OCI-LY1 (cell line): ENCODE results near the gene DNAH14.
"Not testable (repeated sequence)": the region's sequence is repeated elsewhere in the genome, so short reads cannot be mapped to it uniquely, and the experiment has no call there.

Source experiments
- H2AFZ ChIP-seq: fragments of 200-600 bp; sonication (generic), shearing (Covaris generic); 2 replicates; pipeline ENCODE4 v1.6.0; 2014; ENCODE audit warnings: antibody characterized with exemption, mild to moderate bottlenecking, low read length
- H3F3A ChIP-seq: fragments of 200-600 bp; sonication (generic), shearing (Covaris generic); 2 replicates; pipeline ENCODE4 v1.6.0; 2014; ENCODE audit warnings: mild to moderate bottlenecking, antibody characterized with exemption, low read length, moderate library complexity; ENCODE audit not compliant: insufficient read depth
- H3K27ac ChIP-seq: fragments of 200-600 bp; sonication (generic); 2 replicates; pipeline ENCODE4 v1.5.1; 2014; ENCODE audit warnings: low read length, mixed run types, mild to moderate bottlenecking, low read depth; ENCODE audit not compliant: poor library complexity, severe bottlenecking
- H3K27me3 ChIP-seq: fragments of 200-600 bp; sonication (generic); 2 replicates; pipeline ENCODE4 v1.6.0; 2014; ENCODE audit warnings: antibody characterized with exemption, mild to moderate bottlenecking, low read length, moderate library complexity; ENCODE audit not compliant: insufficient read depth
- H3K36me3 ChIP-seq: fragments of 200-600 bp; sonication (generic); 2 replicates; pipeline ENCODE4 v1.6.1; 2014; ENCODE audit warnings: mild to moderate bottlenecking, antibody characterized with exemption, low read length, moderate library complexity, mixed read lengths; ENCODE audit not compliant: insufficient read depth
- H3K4me1 ChIP-seq: fragments of 200-600 bp; sonication (generic); 2 replicates; pipeline ENCODE4 v1.5.1; 2014; ENCODE audit warnings: mild to moderate bottlenecking, low read length, moderate library complexity; ENCODE audit not compliant: insufficient read depth, severe bottlenecking
- H3K4me2 ChIP-seq: fragments of 200-600 bp; sonication (generic), shearing (Covaris generic); 2 replicates; pipeline ENCODE4 v1.6.1; 2014; ENCODE audit warnings: low read length
- H3K4me3 ChIP-seq: fragments of 200-600 bp; sonication (generic); 2 replicates; pipeline ENCODE4 v1.5.1; 2014; ENCODE audit warnings: low read length, low read depth, mild to moderate bottlenecking, mixed read lengths; ENCODE audit not compliant: poor library complexity, severe bottlenecking
- H3K79me2 ChIP-seq: fragments of 200-600 bp; shearing (Covaris generic); 2 replicates; pipeline ENCODE4 v1.6.1; 2016; ENCODE audit warnings: mixed run types, low read length, mixed read lengths; ENCODE audit not compliant: insufficient read depth
- H3K9ac ChIP-seq: fragments of 200-600 bp; sonication (generic), shearing (Covaris generic); 2 replicates; pipeline ENCODE4 v1.6.1; 2014; ENCODE audit warnings: mild to moderate bottlenecking, low read length, mixed read lengths
- H3K9me2 ChIP-seq: fragments of 200-600 bp; sonication (generic), shearing (Covaris generic); 2 replicates; pipeline ENCODE4 v1.6.1; 2014; ENCODE audit warnings: low read depth, mild to moderate bottlenecking, low read length, mixed read lengths
- H3K9me3 ChIP-seq: fragments of 200-600 bp; shearing (Covaris generic); 2 replicates; pipeline ENCODE4 v1.6.1; 2014; ENCODE audit warnings: low read length, mixed read lengths
- H4K20me1 ChIP-seq: fragments of 200-600 bp; sonication (generic), shearing (Covaris generic); 2 replicates; pipeline ENCODE4 v1.6.0; 2016; ENCODE audit warnings: mild to moderate bottlenecking, low read length; ENCODE audit not compliant: insufficient read depth
- EZH2 ChIP-seq: fragments of 200-600 bp; sonication (generic), shearing (Covaris generic); IDR thresholded peaks from 2 replicates; pipeline ENCODE4 v1.8.0; 2017; ENCODE audit warnings: borderline replicate concordance, mixed run types, mild to moderate bottlenecking, antibody characterized with exemption, low read length, moderate library complexity, mixed read lengths
- TF ChIP-seq, protein P1 (sequence below): fragments of 200-600 bp; sonication (generic), shearing (Covaris generic); IDR thresholded peaks from 2 replicates; pipeline ENCODE4 v1.5.1; 2017; ENCODE audit warnings: mild to moderate bottlenecking, antibody characterized with exemption, low read length, moderate library complexity, mixed read lengths

The DNAH14 gene

GRCh38 chr1:225156254-225156653 is 226.8 kb downstream of the DNAH14 start:
- Histone ChIP-seq H3K27ac (no peak overlapping the region), H3K9me2 (no peaks in the 10 kb centered on the region)

DNA sequence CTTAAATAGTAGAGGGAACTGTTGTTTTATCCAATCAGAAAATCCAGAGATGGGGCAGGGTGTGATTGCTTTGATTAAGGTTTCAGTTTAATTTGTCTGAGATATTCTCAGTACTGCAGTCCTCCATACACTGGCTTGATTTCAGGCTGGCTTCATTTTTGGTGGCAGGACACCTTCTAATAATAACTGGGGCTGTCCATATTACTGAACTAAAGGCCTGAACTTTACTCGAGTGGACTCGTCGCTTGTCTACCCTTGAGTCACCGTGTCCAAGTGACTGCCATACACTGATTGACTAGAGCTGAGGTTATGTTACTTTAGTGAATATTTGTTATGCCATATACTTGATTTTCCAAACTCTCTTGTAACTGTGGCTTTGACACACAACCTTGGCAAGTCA is 228.8 kb downstream of the DNAH14 start:
- Histone ChIP-seq H3K27me3 (no peaks in the 10 kb centered on the region), H3K9ac (no peak overlapping the region)

More at GRCh38 chr1:225156254-225156653, 226.8 kb downstream of the DNAH14 start:
- Histone ChIP-seq H3K27me3 (no peaks in the 10 kb centered on the region), H4K20me1 (no peaks in the 10 kb centered on the region), H3K4me1 (no peaks in the 10 kb centered on the region), H3F3A (no peaks in the 10 kb centered on the region), H3K36me3 (no peaks in the 10 kb centered on the region), H3K9me3 (no peaks in the 10 kb centered on the region), H3K79me2 (no peaks in the 10 kb centered on the region), H3K9ac (no peak overlapping the region), H3K4me3 (no peak overlapping the region), H3K4me2 (no peak overlapping the region), H2AFZ (no peak overlapping the region)
- no peak for TF ChIP-seq EZH2
- TF ChIP-seq, protein P1, sequence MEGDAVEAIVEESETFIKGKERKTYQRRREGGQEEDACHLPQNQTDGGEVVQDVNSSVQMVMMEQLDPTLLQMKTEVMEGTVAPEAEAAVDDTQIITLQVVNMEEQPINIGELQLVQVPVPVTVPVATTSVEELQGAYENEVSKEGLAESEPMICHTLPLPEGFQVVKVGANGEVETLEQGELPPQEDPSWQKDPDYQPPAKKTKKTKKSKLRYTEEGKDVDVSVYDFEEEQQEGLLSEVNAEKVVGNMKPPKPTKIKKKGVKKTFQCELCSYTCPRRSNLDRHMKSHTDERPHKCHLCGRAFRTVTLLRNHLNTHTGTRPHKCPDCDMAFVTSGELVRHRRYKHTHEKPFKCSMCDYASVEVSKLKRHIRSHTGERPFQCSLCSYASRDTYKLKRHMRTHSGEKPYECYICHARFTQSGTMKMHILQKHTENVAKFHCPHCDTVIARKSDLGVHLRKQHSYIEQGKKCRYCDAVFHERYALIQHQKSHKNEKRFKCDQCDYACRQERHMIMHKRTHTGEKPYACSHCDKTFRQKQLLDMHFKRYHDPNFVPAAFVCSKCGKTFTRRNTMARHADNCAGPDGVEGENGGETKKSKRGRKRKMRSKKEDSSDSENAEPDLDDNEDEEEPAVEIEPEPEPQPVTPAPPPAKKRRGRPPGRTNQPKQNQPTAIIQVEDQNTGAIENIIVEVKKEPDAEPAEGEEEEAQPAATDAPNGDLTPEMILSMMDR, result no peak

DNA sequence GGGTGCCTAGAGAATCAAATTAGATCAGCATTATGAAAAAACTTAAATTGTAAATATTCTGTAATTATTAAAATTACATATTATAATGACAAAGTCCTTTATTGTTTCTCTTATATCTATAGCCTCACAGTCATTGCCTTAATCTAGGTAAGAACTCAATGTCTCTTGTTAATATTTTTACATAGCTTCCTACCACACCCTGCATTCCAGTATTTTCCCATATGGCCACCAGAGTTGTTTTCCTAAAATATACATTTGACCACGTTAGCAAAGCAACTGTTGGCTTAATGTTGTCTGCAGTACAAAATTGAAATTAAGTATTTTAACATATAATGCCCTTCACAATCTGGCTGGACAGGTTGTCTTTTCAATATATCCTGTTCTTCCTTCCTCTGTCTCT is 230.3 kb downstream of the DNAH14 start:
- Histone ChIP-seq H3K27me3 (no peaks in the 10 kb centered on the region), H3K9ac (no peak overlapping the region), H3K4me3 (no peak overlapping the region), H3K4me1 (no peaks in the 10 kb centered on the region), H4K20me1 (no peaks in the 10 kb centered on the region), H3K27ac (no peak overlapping the region), H3K79me2 (no peaks in the 10 kb centered on the region), H3K9me2 (no peaks in the 10 kb centered on the region), H3K9me3 (no peaks in the 10 kb centered on the region), H3K4me2 (no peak overlapping the region), H2AFZ (no peak overlapping the region), H3K36me3 (no peaks in the 10 kb centered on the region), H3F3A (no peaks in the 10 kb centered on the region)
- TF ChIP-seq, protein P1, result no peak
- no peak for TF ChIP-seq EZH2

More for the DNA sequence above, 228.8 kb downstream of the DNAH14 start:
- Histone ChIP-seq H4K20me1 (no peaks in the 10 kb centered on the region), H3K9me3 (no peaks in the 10 kb centered on the region), H3K9me2 (no peaks in the 10 kb centered on the region), H3K79me2 (no peaks in the 10 kb centered on the region), H3K27ac (no peak overlapping the region), H2AFZ (no peak overlapping the region), H3K4me2 (no peak overlapping the region), H3K4me3 (no peak overlapping the region), H3F3A (no peaks in the 10 kb centered on the region), H3K36me3 (no peaks in the 10 kb centered on the region), H3K4me1 (no peaks in the 10 kb centered on the region)
- TF ChIP-seq, protein P1, result no peak
- TF ChIP-seq EZH2, result no peak

GRCh38 chr1:225177409-225177808 is 247.9 kb downstream of the DNAH14 start:
- not testable (repeated sequence) for H4K20me1 ChIP-seq, H3K27ac ChIP-seq, H3K9ac ChIP-seq, H3K4me2 ChIP-seq, H3K27me3 ChIP-seq, H2AFZ ChIP-seq, H3K36me3 ChIP-seq, H3K4me3 ChIP-seq, H3K4me1 ChIP-seq, H3K79me2 ChIP-seq, H3K9me3 ChIP-seq, H3K9me2 ChIP-seq, H3F3A ChIP-seq
